Activated effector memory CD4-positive, alpha-beta T cell treated with anti-CD3 and anti-CD28 coated beads, Interleukin-2, amount 50 U/mL, for 16 hours (primary cell): ENCODE measurements around the gene DNAH8.

Source experiments
- DNase-seq: peaks from one replicate; pipeline ENCODE4 v3.0.0-alpha.2; 2020

DNAH8 gene

GRCh38 chr6:39056681-39057080 lies 341.6 kb downstream of the DNAH8 start:
- no peak for DNase-seq

- DNase-seq: no peak
These were observed 342.4 kb downstream of the DNAH8 start for GRCh38 chr6:39057251-39058155.

GRCh38 chr6:39058471-39059147 lies 343.5 kb downstream of the DNAH8 start:
- no peak for DNase-seq

GRCh38 chr6:39059496-39060310 lies 344.6 kb downstream of the DNAH8 start:
- no peak for DNase-seq

- no peak for DNase-seq
These were observed 345.5 kb downstream of the DNAH8 start for GRCh38 chr6:39060467-39061160.

GRCh38 chr6:39061182-39061581 lies 346.1 kb downstream of the DNAH8 start:
- no peak for DNase-seq

GRCh38 chr6:39061588-39061987 lies 346.5 kb downstream of the DNAH8 start:
- no peak for DNase-seq

GRCh38 chr6:39062014-39062740 lies 347.1 kb downstream of the DNAH8 start:
- no peak for DNase-seq

- DNase-seq: no peak
These were observed 348.4 kb downstream of the DNAH8 start for GRCh38 chr6:39063526-39063925.

- DNase-seq: no peak
These were observed 350.4 kb downstream of the DNAH8 start for GRCh38 chr6:39065561-39065960.

GRCh38 chr6:39068391-39068790 lies 353.3 kb downstream of the DNAH8 start:
- no peak for DNase-seq

- DNase-seq: no peak
These were observed 357.7 kb downstream of the DNAH8 start for GRCh38 chr6:39072830-39073229.

- DNase-seq: no peak
These were observed 358.6 kb downstream of the DNAH8 start for GRCh38 chr6:39073471-39074355.

- no peak for DNase-seq
These were observed 359.4 kb downstream of the DNAH8 start for GRCh38 chr6:39074486-39074885.

GRCh38 chr6:39075010-39075686 lies 360.0 kb downstream of the DNAH8 start:
- DNase-seq: no peak

- DNase-seq: no peak
These were observed 360.9 kb downstream of the DNAH8 start for GRCh38 chr6:39075807-39076622.

GRCh38 chr6:39076623-39077535 lies 361.8 kb downstream of the DNAH8 start:
- no peak for DNase-seq

GRCh38 chr6:39077882-39078594 lies 362.9 kb downstream of the DNAH8 start:
- no peak for DNase-seq
